ENCODE results near the gene OPTC.

- TF ChIP-seq CTCF (IDR thresholded peaks at IDR 0.05; ENCODE audit: low read length) (no peak), EZH2 (optimal IDR thresholded peaks at IDR 0.05; ENCODE audit: low read depth, low read length) (no peak), EZH2phosphoT487 (IDR thresholded peaks at IDR 0.05; ENCODE audit: low read length) (no peak)
Measured at GRCh38 chr1:203479646-203480045, 14.3 kb upstream of the OPTC start.
